Mononuclear cell (primary cell): Measurements from ENCODE around the gene KCNJ3. TPM values are rescaled to one million over a fixed set of nuclear protein-coding genes. Genes with fewer than 3 reads are reported as not detected.
"Not testable (repeated sequence)": the region's sequence is repeated elsewhere in the genome, so short reads cannot be mapped to it uniquely, and the experiment has no call there.

Source experiments
- H3K27me3 ChIP-seq: 2 replicates; pipeline ENCODE4 v1.6.0; 2011; ENCODE audit warnings: low read length, control low read depth; ENCODE audit not compliant: insufficient read depth
- H3K4me1 ChIP-seq: 2 replicates; pipeline ENCODE4 v1.5.1; 2011; ENCODE audit warnings: mild to moderate bottlenecking, low read length, control low read depth; ENCODE audit not compliant: insufficient read depth
- H3K4me3 ChIP-seq: 2 replicates; pipeline ENCODE4 v1.5.1; 2011; ENCODE audit warnings: mild to moderate bottlenecking, low read length, moderate library complexity
- H3K9me3 ChIP-seq: 2 replicates; pipeline ENCODE4 v1.5.1; 2011; ENCODE audit warnings: low read depth, mild to moderate bottlenecking, control low read depth, low read length
- total RNA-seq: library from RNA; depleted of rRNA; stranded (reverse); fragments of >200 nt; gene quantifications from one replicate; pipeline ENCODE4 v1.2.3, GENCODE V29; 2012

KCNJ3 gene
- total RNA-seq, 1 donor: not detected

- H3K4me3 ChIP-seq: no peak overlapping the region
- no peaks in the 10 kb centered on the region for H3K9me3 ChIP-seq
- no peaks in the 10 kb centered on the region for H3K27me3 ChIP-seq
- H3K4me1 ChIP-seq: no peaks in the 10 kb centered on the region
These were observed 146.0 kb downstream of the KCNJ3 start for GRCh38 chr2:154844513-154844912.

GRCh38 chr2:154846842-154847241 is 148.3 kb downstream of the KCNJ3 start:
- Histone ChIP-seq H3K4me3 (no peak overlapping the region), H3K9me3 (no peaks in the 10 kb centered on the region), H3K4me1 (no peaks in the 10 kb centered on the region), H3K27me3 (no peaks in the 10 kb centered on the region)

DNA sequence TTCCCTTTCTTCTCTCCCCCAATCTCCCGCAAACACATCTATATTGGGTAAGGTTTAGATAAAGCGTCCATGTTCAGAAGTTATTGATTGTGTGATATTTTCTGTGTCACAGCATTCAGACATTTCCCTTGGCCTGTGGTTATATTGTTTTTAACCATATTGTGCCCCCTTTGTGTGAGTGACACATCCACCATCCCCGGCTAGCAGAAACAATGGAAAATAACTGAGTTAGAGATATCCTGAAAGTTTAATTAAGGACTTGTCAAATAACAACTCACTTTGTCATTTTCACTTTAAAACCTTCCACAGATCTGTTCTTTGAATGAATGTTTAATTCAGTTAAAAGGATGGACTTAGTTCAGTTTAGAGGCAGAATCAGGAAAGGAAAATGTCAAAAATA is 151.0 kb downstream of the KCNJ3 start:
- no peaks in the 10 kb centered on the region for H3K27me3 ChIP-seq
- no peaks in the 10 kb centered on the region for H3K4me1 ChIP-seq
- H3K9me3 ChIP-seq: no peaks in the 10 kb centered on the region
- no peak overlapping the region for H3K4me3 ChIP-seq

- no peak overlapping the region for H3K4me3 ChIP-seq
- H3K27me3 ChIP-seq: no peaks in the 10 kb centered on the region
- no peaks in the 10 kb centered on the region for H3K4me1 ChIP-seq
- H3K9me3 ChIP-seq: no peaks in the 10 kb centered on the region
These were observed 152.0 kb downstream of the KCNJ3 start for GRCh38 chr2:154850532-154850931.

- Histone ChIP-seq H3K4me3 (no peak overlapping the region), H3K4me1 (no peaks in the 10 kb centered on the region), H3K9me3 (no peaks in the 10 kb centered on the region), H3K27me3 (no peaks in the 10 kb centered on the region)
These were observed 156.6 kb downstream of the KCNJ3 start for GRCh38 chr2:154855138-154855537.

- not testable (repeated sequence) for H3K27me3 ChIP-seq, H3K4me1 ChIP-seq, H3K4me3 ChIP-seq, H3K9me3 ChIP-seq
These were observed 168.7 kb downstream of the KCNJ3 start for GRCh38 chr2:154867151-154867550.

- Histone ChIP-seq H3K27me3 (no peaks in the 10 kb centered on the region), H3K4me3 (no peak overlapping the region), H3K4me1 (no peaks in the 10 kb centered on the region), H3K9me3 (no peaks in the 10 kb centered on the region)
These were observed 177.5 kb downstream of the KCNJ3 start for GRCh38 chr2:154875999-154876398.

- Histone ChIP-seq H3K27me3 (no peaks in the 10 kb centered on the region), H3K9me3 (no peaks in the 10 kb centered on the region), H3K4me1 (no peaks in the 10 kb centered on the region), H3K4me3 (no peak overlapping the region)
These were observed 184.2 kb downstream of the KCNJ3 start for GRCh38 chr2:154882725-154883124.

- Histone ChIP-seq H3K4me1 (no peaks in the 10 kb centered on the region), H3K27me3 (no peaks in the 10 kb centered on the region), H3K9me3 (no peaks in the 10 kb centered on the region), H3K4me3 (no peak overlapping the region)
These were observed 187.8 kb downstream of the KCNJ3 start for GRCh38 chr2:154886316-154886715.

DNA sequence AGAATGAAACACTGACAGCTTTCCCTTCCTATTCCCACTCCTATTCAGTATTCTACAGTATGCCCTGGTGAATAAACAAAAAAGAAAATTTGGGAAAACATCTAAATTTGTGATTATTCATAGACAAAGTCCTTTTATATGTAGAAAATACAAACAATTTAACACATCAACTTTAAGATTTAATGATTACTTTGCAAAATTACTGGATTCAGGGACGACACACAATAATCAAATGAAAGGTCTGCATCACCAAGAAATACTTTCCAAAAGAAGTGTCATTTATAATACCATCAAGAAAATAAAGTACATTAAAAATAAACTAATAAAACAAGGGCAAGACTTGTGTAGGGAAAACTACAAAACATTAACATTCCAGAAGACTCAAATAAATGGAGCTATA is 199.8 kb downstream of the KCNJ3 start:
- H3K9me3 ChIP-seq: no peaks in the 10 kb centered on the region
- H3K4me3 ChIP-seq: no peak overlapping the region
- H3K27me3 ChIP-seq: no peaks in the 10 kb centered on the region
- no peaks in the 10 kb centered on the region for H3K4me1 ChIP-seq

- Histone ChIP-seq H3K9me3 (no peaks in the 10 kb centered on the region), H3K4me3 (no peak overlapping the region), H3K27me3 (no peaks in the 10 kb centered on the region), H3K4me1 (no peaks in the 10 kb centered on the region)
These were observed 202.6 kb downstream of the KCNJ3 start for GRCh38 chr2:154901063-154901462.
